Loucy (cell line): ENCODE measurements around the gene KCNC2.

Experiments used
- CTCF ChIP-seq: fragments of 200-600 bp; sonication (generic); conservative IDR thresholded peaks from 2 replicates; pipeline ENCODE4 v1.5.1; 2014; ENCODE audit warnings: mild to moderate bottlenecking, antibody characterized with exemption, low read length
- EZH2phosphoT487 ChIP-seq: fragments of 200-600 bp; IDR thresholded peaks from 2 replicates; pipeline ENCODE4 v1.6.1; 2018; ENCODE audit warnings: antibody characterized with exemption, mild to moderate bottlenecking, moderate library complexity, borderline replicate concordance

GRCh38 chr12:75161488-75161887, 48.2 kb downstream of the KCNC2 start:
- TF ChIP-seq CTCF (no peak), EZH2phosphoT487 (no peak)
